Spinal cord (tissue), 10 donors: Measurements from ENCODE around the gene IVL. TPM values are rescaled to one million over a fixed set of nuclear protein-coding genes. Genes with fewer than 3 reads are reported as not detected.

Source experiments
- DNase-seq, 6 donors: peaks; one replicate each; pipeline versions ENCODE4 v3.0.0 to v3.0.0-alpha.2; 2013 to 2015; ENCODE audit warnings: low spot score in 6 of 6, low read depth in 4 of 6
- H3K27ac ChIP-seq: one replicate; pipeline ENCODE4 v1.5.1; 2013; ENCODE audit warnings: low read depth, low read length, control low read depth
- H3K27me3 ChIP-seq: one replicate; pipeline ENCODE4 v1.6.1; 2013; ENCODE audit warnings: low read length; ENCODE audit not compliant: control insufficient read depth, insufficient read depth
- H3K36me3 ChIP-seq: one replicate; pipeline ENCODE4 v1.6.1; 2013; ENCODE audit warnings: low read length; ENCODE audit not compliant: control insufficient read depth, insufficient read depth
- H3K4me1 ChIP-seq: one replicate; pipeline ENCODE4 v1.6.1; 2013; ENCODE audit warnings: low read length; ENCODE audit not compliant: control insufficient read depth, insufficient read depth
- H3K4me3 ChIP-seq: one replicate; pipeline ENCODE4 v1.5.1; 2013; ENCODE audit warnings: low read depth, low read length, control low read depth
- H3K9me3 ChIP-seq: one replicate; pipeline ENCODE4 v1.6.1; 2013; ENCODE audit warnings: low read length; ENCODE audit not compliant: control insufficient read depth, insufficient read depth
- WGBS: methylation state at CpG from one replicate; pipeline ENCODE4 v1.1.5; 2013; ENCODE audit warnings: missing lambda C conversion rate; ENCODE audit not compliant: insufficient coverage; 5-methylcytosine and 5-hydroxymethylcytosine counted together
- polyA plus RNA-seq, 2 donors: library from polyadenylated mRNA; unstranded; fragments of 120-200 nt; gene quantifications; one replicate each; pipeline ENCODE4 v1.2.1, GENCODE V29; 2013; ENCODE audit not compliant: insufficient read length in 2 of 2
- total RNA-seq, 2 donors: library from RNA; depleted of rRNA in 1 of 2; stranded (reverse); fragments of 120-200 nt in 1 of 2; fragments of >200 nt in 1 of 2; gene quantifications; one replicate each; pipeline versions ENCODE4 v1.2.3 to v1.2.4, GENCODE V29; 2013 to 2014
- donor health status: healthy.

The IVL gene
- total and polyA plus RNA-seq, 4 donors = not detected

GRCh38 chr1:152942161-152942560, 33.8 kb downstream of the IVL start:
- Histone ChIP-seq H3K36me3 (no peaks in the 10 kb centered on the region), H3K9me3 (no peaks in the 10 kb centered on the region), H3K4me1 (no peaks in the 10 kb centered on the region), H3K4me3 (no peak overlapping the region), H3K27me3 (no peaks in the 10 kb centered on the region), H3K27ac (no peak overlapping the region)
- no peak for DNase-seq
- WGBS = 64% methylated on average over 2 of the region's 2 CpGs

- no peak overlapping the region for H3K27ac ChIP-seq
- 63% methylated on average over 1 of the region's 3 CpGs for WGBS
- H3K4me3 ChIP-seq = no peak overlapping the region
- no peak for DNase-seq
- H3K9me3 ChIP-seq = no peaks in the 10 kb centered on the region
- H3K4me1 ChIP-seq = no peaks in the 10 kb centered on the region
- H3K27me3 ChIP-seq = no peaks in the 10 kb centered on the region
- no peaks in the 10 kb centered on the region for H3K36me3 ChIP-seq
Measured at GRCh38 chr1:152946248-152946647, 37.9 kb downstream of the IVL start.

- Histone ChIP-seq H3K27ac (no peak within 1 kb of the TSS), H3K4me1 (no peaks in the 10 kb centered on the region), H3K4me3 (no peak within 1 kb of the TSS), H3K36me3 (no peaks in the 10 kb centered on the region), H3K9me3 (no peaks in the 10 kb centered on the region), H3K27me3 (no peaks in the 10 kb centered on the region)
- DNase-seq = no peak
- WGBS = 91% methylated on average over 2 of the region's 4 CpGs
Measured at GRCh38 chr1:152946651-152947256, 38.4 kb downstream of the IVL start, which contains the start of gene SPRR5. SPRR5 (plus strand) TSS chr1:152947206; CDS start chr1:152948555, 1,349 bp downstream.

GRCh38 chr1:152951711-152952110, 43.4 kb downstream of the IVL start:
- no peaks in the 10 kb centered on the region for H3K27me3 ChIP-seq
- no peak for DNase-seq
- H3K4me3 ChIP-seq = no peak overlapping the region
- no peaks in the 10 kb centered on the region for H3K4me1 ChIP-seq
- no CpG with 5 or more reads among the region's 5 CpGs for WGBS
- no peaks in the 10 kb centered on the region for H3K9me3 ChIP-seq
- H3K36me3 ChIP-seq = no peaks in the 10 kb centered on the region
- H3K27ac ChIP-seq = no peak overlapping the region

- Histone ChIP-seq H3K36me3 (no peaks in the 10 kb centered on the region), H3K27me3 (no peaks in the 10 kb centered on the region), H3K27ac (no peak overlapping the region), H3K4me1 (no peaks in the 10 kb centered on the region), H3K9me3 (no peaks in the 10 kb centered on the region), H3K4me3 (no peak overlapping the region)
- 81% methylated on average over 3 of the region's 7 CpGs for WGBS
- no peak for DNase-seq
Measured at GRCh38 chr1:152953761-152954160, 45.4 kb downstream of the IVL start.

- Histone ChIP-seq H3K27me3 (no peaks in the 10 kb centered on the region), H3K36me3 (no peaks in the 10 kb centered on the region), H3K4me1 (no peaks in the 10 kb centered on the region), H3K27ac (no peak overlapping the region), H3K4me3 (no peak overlapping the region), H3K9me3 (no peaks in the 10 kb centered on the region)
- WGBS = 93% methylated on average over 3 of the region's 6 CpGs
- DNase-seq = no peak
Measured at GRCh38 chr1:152954436-152954835, 46.1 kb downstream of the IVL start.

- no peak overlapping the region for H3K27ac ChIP-seq
- no peaks in the 10 kb centered on the region for H3K4me1 ChIP-seq
- 100% methylated on average over 2 of the region's 3 CpGs for WGBS
- no peaks in the 10 kb centered on the region for H3K36me3 ChIP-seq
- no peak overlapping the region for H3K4me3 ChIP-seq
- no peak for DNase-seq
- no peaks in the 10 kb centered on the region for H3K27me3 ChIP-seq
- H3K9me3 ChIP-seq = no peaks in the 10 kb centered on the region
Measured at GRCh38 chr1:152957561-152957960, 49.2 kb downstream of the IVL start.

GRCh38 chr1:152959273-152959672, 50.9 kb downstream of the IVL start:
- no peak for DNase-seq
- no peaks in the 10 kb centered on the region for H3K27me3 ChIP-seq
- H3K4me1 ChIP-seq = no peaks in the 10 kb centered on the region
- no peaks in the 10 kb centered on the region for H3K9me3 ChIP-seq
- no peaks in the 10 kb centered on the region for H3K36me3 ChIP-seq
- no peak overlapping the region for H3K27ac ChIP-seq
- no peak overlapping the region for H3K4me3 ChIP-seq
- WGBS = 71% methylated on average over 1 of the region's 3 CpGs

- Histone ChIP-seq H3K9me3 (no peaks in the 10 kb centered on the region), H3K27me3 (no peaks in the 10 kb centered on the region), H3K27ac (no peak overlapping the region), H3K4me3 (no peak overlapping the region), H3K4me1 (no peaks in the 10 kb centered on the region), H3K36me3 (no peaks in the 10 kb centered on the region)
- no peak for DNase-seq
- 95% methylated on average over 10 of the region's 10 CpGs for WGBS
Measured at GRCh38 chr1:152959801-152960451, 51.6 kb downstream of the IVL start.

- H3K27me3 ChIP-seq = no peaks in the 10 kb centered on the region
- no peaks in the 10 kb centered on the region for H3K36me3 ChIP-seq
- no peaks in the 10 kb centered on the region for H3K4me1 ChIP-seq
- H3K4me3 ChIP-seq = no peak overlapping the region
- H3K9me3 ChIP-seq = no peaks in the 10 kb centered on the region
- DNase-seq = no peak
- no peak overlapping the region for H3K27ac ChIP-seq
- whole genome bisulfite sequencing = 84% methylated on average over 3 of the region's 10 CpGs
Measured at GRCh38 chr1:152960452-152961044, 52.2 kb downstream of the IVL start.
